ENCODE results near the gene HHIPL1.

The HHIPL1 gene

DNA sequence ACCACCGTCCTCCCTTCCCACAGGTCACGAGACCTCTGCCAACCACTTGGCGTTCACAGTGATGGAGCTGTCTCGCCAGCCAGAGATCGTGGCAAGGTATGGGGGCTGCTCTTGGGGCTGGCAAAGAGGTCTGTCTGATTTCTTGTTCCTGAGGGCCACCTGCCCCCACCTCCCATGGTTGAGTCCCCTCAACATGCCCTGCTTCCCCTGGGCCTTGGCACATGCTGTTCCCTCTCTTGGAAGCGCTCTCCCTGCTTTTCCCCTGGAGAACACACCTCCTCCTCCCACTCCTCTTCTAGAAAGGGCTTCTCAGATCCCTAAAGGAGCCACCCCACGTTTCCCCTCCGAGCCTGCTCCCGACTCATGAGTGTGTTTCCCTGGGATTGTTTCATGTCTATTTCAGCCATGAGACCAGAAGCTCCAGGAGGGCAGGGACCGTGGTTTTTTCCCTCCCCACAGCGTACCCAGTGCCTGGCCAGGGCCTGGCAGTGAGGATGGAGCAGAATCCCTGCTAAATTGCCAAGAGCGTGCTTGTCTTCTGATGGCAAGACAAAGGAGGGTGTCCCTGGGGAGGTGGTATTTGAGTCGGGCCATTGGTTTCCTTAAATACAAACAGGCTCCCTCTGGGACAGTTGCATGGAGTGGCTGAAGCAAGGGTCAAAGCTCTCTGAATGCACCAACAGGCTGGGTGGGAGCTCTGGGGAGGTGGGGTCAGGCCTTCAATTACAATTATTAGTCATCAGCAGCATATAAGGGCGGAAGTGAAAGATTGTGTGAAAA is 73.3 kb downstream of the HHIPL1 start:
- DNase-seq (ENCODE audit: low read depth): no peak

DNA sequence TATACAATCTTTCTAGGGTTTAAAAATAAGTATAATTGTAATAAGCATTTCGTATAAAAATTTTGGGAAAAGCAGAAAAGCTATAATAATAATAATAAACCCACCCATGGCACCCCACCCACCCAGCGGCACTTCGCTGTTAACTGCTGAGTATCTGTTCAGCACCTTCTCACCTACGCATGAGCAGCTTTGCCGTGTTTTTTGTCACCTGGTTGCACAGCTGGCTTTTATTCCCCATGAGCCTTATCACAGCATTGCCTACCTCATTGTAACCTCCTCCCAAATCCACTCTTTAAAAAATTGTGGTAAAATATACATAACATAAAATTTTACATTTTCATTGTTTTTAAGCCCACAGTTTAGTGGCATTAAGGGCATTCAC is 73.9 kb downstream of the HHIPL1 start:
- DNase-seq (ENCODE audit: low read depth): no peak

- no peak for DNase-seq (ENCODE audit: low read depth)
These were observed 76.2 kb downstream of the HHIPL1 start for GRCh38 chr14:99720941-99721791.

DNA sequence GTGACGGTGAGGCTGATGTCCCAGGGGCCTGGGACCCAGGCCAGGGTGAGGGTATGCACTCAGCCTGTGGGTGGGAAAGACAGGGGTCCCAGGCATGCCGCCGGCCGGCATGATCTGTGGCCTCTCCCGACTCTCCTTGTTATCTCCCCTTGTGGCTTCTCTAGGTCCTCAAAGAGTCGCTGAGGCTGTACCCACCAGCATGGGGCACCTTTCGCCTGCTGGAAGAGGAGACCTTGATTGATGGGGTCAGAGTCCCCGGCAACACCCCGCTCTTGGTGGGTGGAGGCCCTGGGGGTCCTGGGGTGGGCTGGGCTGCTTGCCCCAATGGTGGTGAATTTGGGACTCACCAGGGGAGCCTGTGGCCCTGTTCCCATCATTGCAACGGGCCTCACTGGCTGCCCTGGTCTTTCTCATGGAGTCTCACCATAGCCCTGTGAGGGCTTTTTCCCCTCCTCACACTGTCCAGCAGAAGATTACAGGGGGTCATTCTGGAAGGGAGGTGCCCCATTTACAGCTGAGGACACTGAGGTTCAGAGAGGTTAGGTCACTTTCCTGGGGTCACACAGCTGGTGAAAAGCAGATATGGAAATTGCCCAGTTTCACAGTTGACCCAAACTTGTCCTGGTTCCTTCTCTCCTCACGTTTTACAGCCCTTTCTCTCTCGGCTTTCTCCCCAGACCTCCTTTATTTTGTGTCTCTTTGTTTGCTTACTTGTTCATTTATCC is 77.0 kb downstream of the HHIPL1 start:
- DNase-seq (ENCODE audit: low read depth): no peak

- DNase-seq (ENCODE audit: low read depth): no peak
These were observed 77.8 kb downstream of the HHIPL1 start for GRCh38 chr14:99722741-99723140.

- no peak for DNase-seq (ENCODE audit: low read depth)
These were observed 79.4 kb downstream of the HHIPL1 start for GRCh38 chr14:99724196-99724891.

DNA sequence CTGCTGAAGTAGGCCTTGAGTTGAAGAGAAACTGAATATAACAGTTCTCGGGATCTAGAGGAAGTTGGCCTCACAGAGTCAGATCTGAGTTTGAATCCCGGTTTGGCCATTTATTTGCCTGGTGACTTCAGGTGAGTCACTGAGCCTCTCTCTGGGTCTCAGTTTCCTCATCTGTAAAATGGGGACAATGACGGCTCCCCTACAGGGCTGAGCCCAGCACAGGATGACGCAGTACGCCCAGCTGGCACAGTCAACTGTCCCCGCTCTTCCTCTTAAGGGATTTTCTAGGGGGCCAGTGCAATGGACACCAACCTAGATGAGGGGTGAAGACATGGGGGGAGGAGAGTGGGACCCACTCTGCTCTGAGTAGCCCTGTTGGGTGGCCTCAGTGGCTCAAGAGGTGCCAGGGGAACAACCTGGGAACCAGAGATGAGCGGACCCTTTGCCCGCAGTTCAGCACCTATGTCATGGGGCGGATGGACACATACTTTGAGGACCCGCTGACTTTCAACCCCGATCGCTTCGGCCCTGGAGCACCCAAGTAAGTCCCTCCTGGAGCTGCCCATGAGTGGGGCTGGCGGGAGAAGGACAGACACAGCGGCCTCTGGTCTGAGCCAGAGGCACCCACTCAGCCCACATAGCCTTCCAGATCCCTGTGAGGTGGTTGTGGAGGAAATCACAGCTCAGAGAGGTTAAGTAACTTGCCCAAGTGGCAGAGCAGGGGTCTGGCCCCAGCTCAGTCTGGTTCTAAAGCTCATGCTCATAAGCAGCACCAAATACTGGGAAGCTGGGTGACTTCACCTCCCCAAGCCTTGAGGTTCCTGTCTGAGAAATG is 80.2 kb downstream of the HHIPL1 start:
- DNase-seq (ENCODE audit: low read depth): no peak

DNA sequence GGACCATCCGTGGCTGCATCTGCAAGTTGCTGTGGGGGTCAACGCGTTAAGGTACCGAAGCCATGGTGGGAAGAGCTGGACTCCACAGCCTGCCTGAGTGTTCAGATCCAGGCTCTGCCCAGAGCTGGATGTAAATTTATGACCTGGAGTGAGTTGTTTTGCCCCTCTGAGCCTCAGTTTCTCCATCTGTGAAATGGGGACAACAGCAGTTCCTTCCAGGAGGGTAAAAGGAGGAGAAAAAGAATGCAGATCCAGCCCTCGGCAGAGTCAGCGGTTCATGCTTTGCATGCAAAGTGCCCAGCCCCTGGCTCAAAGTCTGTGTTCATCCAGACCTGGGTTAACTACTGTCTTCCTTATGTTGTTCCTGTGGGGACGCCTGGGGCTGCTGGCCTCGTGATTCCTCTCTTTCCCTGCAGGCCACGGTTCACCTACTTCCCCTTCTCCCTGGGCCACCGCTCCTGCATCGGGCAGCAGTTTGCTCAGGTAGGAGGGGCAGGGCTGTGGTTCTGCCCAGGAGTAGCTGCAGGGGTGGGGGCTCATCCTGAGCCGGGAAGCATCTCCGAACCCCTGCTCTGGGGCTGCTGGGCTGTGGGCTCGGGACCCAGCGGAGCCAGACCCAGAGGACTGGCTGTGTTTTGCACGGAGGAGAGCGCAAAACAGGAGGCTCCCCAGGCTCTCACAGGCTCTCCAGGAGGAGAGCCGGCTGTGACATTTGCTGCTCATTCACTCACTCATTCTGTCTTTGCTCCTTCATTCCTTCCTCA is 81.0 kb downstream of the HHIPL1 start:
- DNase-seq (ENCODE audit: low read depth): no peak

GRCh38 chr14:99726538-99727095 is 81.7 kb downstream of the HHIPL1 start:
- DNase-seq (ENCODE audit: low read depth): no peak

GRCh38 chr14:99727096-99727870 is 82.4 kb downstream of the HHIPL1 start:
- DNase-seq (ENCODE audit: low read depth): no peak

DNA sequence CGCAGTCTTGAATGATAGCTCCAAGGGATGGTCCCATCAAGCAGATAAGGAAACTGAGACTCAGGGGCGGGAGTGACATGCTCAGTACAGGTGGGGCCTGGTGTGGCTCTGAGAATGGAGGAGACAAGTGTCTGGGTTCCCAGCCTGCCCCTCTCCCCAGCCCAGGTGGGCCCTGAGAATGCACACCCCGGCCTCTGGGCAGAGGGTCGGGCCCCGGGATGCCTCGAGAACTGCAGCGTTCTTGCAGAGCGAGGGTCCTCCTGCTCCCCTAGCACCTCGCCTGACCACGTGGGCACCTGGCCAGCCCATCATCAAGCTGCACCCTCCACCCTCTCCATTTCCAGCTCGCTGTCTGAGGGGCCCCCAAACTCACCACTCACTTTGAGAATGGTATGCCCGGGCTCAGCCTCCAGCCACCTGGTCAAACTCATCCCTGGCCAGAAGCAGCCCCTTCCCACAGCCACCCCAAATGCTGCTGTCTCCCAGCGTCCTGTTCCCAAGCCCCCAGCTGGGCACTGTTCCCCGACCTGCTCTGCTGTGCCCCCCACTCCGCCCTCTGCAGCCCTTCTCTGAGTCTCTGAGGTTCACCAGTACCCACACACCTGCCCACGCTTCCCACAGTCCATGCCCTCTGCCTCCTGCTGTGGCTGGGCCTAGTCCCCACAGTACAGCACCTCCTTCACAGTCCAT is 83.4 kb downstream of the HHIPL1 start:
- no peak for DNase-seq (ENCODE audit: low read depth)

DNA sequence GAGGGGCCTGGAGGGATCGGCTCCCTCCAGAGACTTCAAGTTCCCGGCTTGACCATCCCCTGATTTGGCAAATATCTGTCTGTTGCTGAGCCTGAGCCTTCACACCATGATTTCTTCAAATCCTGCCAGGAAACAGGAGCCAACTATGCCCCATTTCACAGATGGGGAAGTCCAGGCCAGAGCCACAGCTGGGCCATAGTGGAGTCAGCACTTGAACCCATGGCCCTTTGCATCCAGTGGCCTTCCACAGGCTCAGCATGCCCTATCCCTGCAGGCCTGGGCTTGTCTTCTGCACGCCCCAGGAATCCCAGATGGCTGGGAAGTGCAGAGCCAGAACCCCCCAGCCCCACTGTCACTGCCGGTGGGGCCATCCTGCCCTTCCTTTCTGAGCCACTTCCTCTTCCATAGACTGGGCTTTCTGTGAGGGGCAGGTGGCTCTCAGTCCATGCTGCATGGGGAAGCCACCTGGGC is 84.1 kb downstream of the HHIPL1 start:
- DNase-seq (ENCODE audit: low read depth): no peak
